Uterus (tissue), 4 donors: ENCODE data around the gene RGPD3. TPM values are rescaled to one million over a fixed set of nuclear protein-coding genes. Genes with fewer than 3 reads are reported as not detected.
"Not testable (repeated sequence)": the region's sequence is repeated elsewhere in the genome, so short reads cannot be mapped to it uniquely, and the experiment has no call there.

ENCODE experiments used
- DNase-seq, 2 donors: peaks; one replicate each; pipeline ENCODE4 v3.0.0-alpha.2; 2019 to 2020
- H3K27ac ChIP-seq, 2 donors: fragments of 200-600 bp; sonication (generic); 1 replicate in 1 of 2; 2 replicates in 1 of 2; pipeline ENCODE4 v1.5.1; 2016 to 2018
- H3K27me3 ChIP-seq, 2 donors: fragments of 200-600 bp; sonication (generic); one replicate each; pipeline ENCODE4 v1.5.1; 2018 to 2019; ENCODE audit warnings: control low read depth in 1 of 2
- H3K36me3 ChIP-seq, 2 donors: fragments of 200-600 bp; sonication (generic); one replicate each; pipeline ENCODE4 v1.5.1; 2019; ENCODE audit warnings: control low read depth in 1 of 2
- H3K4me1 ChIP-seq, 2 donors: fragments of 200-600 bp; sonication (generic); one replicate each; pipeline ENCODE4 v1.5.1; 2018 to 2019; ENCODE audit warnings: control low read depth in 1 of 2
- H3K4me3 ChIP-seq, 2 donors: fragments of 200-600 bp; sonication (generic); 1 replicate in 1 of 2; 2 replicates in 1 of 2; pipeline ENCODE4 v1.5.1; 2018 to 2019; ENCODE audit warnings: mild to moderate bottlenecking in 1 of 2
- H3K9me3 ChIP-seq, 2 donors: fragments of 200-600 bp; sonication (generic); one replicate each; pipeline ENCODE4 v1.5.1; 2019; ENCODE audit warnings: control low read depth in 1 of 2
- POLR2A ChIP-seq, 2 donors: fragments of 450-650 bp; IDR thresholded peaks; one replicate each; pipeline ENCODE4 v1.6.1; 2016; ENCODE audit warnings: antibody characterized with exemption in 2 of 2, mild to moderate bottlenecking in 1 of 2, moderate library complexity in 1 of 2
- intact Hi-C: fragments of 100-400 bp; cut with DNase I; formaldehyde crosslinking; loops from one replicate; pipeline ENCODE4 v1.15.1; 2023; ENCODE audit warnings: low total_unique reads
- total RNA-seq, 4 donors: library from RNA; depleted of rRNA in 3 of 4; stranded (reverse); fragments of >200 nt in 3 of 4; gene quantifications; one replicate each; pipeline versions ENCODE4 v1.1.0 to v1.2.4, GENCODE V29; 2014 to 2023
- TF ChIP-seq, protein P1 (sequence below), 4 experiments: fragments of 200-600 bp in 2 of 4; fragments of 450-650 bp in 2 of 4; sonication (generic) in 2 of 4; IDR thresholded peaks; one replicate each; pipeline ENCODE4 v1.5.1; 2016 to 2019; ENCODE audit warnings: antibody characterized with exemption in 4 of 4, mild to moderate bottlenecking in 2 of 4, moderate library complexity in 1 of 4
- donor health status: DM: yes; HTN: yes; CAD: no.

The RGPD3 gene
- total RNA-seq = 1 to 10 TPM in 1 of 4 donors, under 1 TPM in 1, not detected in 2; under 0.01 to 1.5 TPM

- H3K27ac ChIP-seq, H3K9me3 ChIP-seq, H3K27me3 ChIP-seq, DNase-seq, H3K4me3 ChIP-seq, H3K4me1 ChIP-seq, H3K36me3 ChIP-seq, intact Hi-C loops: not testable (repeated sequence)
Measured at GRCh38 chr2:106468107-106468506, at the start of gene RGPD3. RGPD3 (minus strand) TSS chr2:106468413; CDS start chr2:106468288, 125 bp downstream.

DNA sequence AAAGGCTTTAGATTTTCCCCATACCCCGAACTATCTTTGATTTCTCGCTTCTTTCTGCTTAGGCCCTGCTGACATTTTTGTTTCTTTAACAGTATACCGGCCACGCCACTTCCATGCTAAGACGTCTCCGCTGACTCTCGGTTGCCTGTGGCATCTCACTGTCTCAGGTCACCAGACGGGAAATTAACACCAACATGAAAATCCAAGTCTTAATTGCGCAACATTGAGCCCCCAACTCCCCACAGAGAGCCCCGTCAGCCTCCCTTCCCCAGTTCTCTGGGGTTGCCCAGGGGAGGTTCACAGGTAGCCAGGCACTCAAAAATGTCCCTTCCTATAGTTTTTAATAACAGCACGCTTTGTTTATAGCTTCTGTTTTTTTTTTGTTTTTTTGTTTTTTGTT lies 49.1 kb upstream of the RGPD3 start:
- H3K36me3 ChIP-seq = no peaks in the 10 kb centered on the region
- intact Hi-C loops = no loop called here
- no peak overlapping the region for H3K27ac ChIP-seq
- no peak for DNase-seq
- TF ChIP-seq, protein P1, sequence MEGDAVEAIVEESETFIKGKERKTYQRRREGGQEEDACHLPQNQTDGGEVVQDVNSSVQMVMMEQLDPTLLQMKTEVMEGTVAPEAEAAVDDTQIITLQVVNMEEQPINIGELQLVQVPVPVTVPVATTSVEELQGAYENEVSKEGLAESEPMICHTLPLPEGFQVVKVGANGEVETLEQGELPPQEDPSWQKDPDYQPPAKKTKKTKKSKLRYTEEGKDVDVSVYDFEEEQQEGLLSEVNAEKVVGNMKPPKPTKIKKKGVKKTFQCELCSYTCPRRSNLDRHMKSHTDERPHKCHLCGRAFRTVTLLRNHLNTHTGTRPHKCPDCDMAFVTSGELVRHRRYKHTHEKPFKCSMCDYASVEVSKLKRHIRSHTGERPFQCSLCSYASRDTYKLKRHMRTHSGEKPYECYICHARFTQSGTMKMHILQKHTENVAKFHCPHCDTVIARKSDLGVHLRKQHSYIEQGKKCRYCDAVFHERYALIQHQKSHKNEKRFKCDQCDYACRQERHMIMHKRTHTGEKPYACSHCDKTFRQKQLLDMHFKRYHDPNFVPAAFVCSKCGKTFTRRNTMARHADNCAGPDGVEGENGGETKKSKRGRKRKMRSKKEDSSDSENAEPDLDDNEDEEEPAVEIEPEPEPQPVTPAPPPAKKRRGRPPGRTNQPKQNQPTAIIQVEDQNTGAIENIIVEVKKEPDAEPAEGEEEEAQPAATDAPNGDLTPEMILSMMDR (IDR thresholded peaks at IDR 0.05) = no peak
- no peak for TF ChIP-seq POLR2A (IDR thresholded peaks at IDR 0.05)
- H3K9me3 ChIP-seq = no peaks in the 10 kb centered on the region
- H3K4me3 ChIP-seq = no peak overlapping the region
- H3K4me1 ChIP-seq = no peaks in the 10 kb centered on the region
- H3K27me3 ChIP-seq = no peaks in the 10 kb centered on the region

- no peak overlapping the region for H3K4me3 ChIP-seq
- TF ChIP-seq, protein P1 (IDR thresholded peaks at IDR 0.05) = no peak
- TF ChIP-seq POLR2A (IDR thresholded peaks at IDR 0.05) = no peak
Measured at GRCh38 chr2:106516864-106517263, 48.7 kb upstream of the RGPD3 start.

DNA sequence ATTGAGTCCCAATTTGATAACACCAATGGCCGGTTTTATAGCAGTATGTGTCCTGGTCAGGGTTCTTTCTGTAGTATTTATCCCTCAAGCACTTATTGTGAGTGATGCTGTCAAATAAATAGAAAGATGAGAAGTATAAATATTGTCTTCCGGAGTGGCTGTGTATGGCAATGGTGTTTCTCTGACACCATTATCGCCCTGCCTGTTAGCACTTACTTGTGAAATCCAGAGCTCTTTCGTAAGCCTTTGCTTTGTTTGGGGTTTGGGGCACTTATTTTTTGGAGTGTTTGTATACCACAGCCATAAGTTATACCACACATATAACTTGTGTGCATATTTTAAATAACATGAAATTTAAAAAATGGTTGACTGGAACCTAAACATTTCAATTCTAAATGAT lies 48.2 kb upstream of the RGPD3 start:
- intact Hi-C loops = no loop called here
- TF ChIP-seq, protein P1 (IDR thresholded peaks at IDR 0.05) = no peak
- no peak for TF ChIP-seq POLR2A (IDR thresholded peaks at IDR 0.05)
- H3K9me3 ChIP-seq = no peaks in the 10 kb centered on the region
- H3K4me3 ChIP-seq = no peak overlapping the region
- no peaks in the 10 kb centered on the region for H3K4me1 ChIP-seq
- no peak overlapping the region for H3K27ac ChIP-seq
- H3K36me3 ChIP-seq = no peaks in the 10 kb centered on the region
- DNase-seq = no peak
- H3K27me3 ChIP-seq = no peaks in the 10 kb centered on the region

More at GRCh38 chr2:106516864-106517263, 48.7 kb upstream of the RGPD3 start:
- H3K36me3 ChIP-seq = no peaks in the 10 kb centered on the region
- H3K27me3 ChIP-seq = no peaks in the 10 kb centered on the region
- intact Hi-C loops = no loop called here
- DNase-seq = no peak
- H3K9me3 ChIP-seq = no peaks in the 10 kb centered on the region
- no peak overlapping the region for H3K27ac ChIP-seq
- no peaks in the 10 kb centered on the region for H3K4me1 ChIP-seq

GRCh38 chr2:106514827-106515226 lies 46.6 kb upstream of the RGPD3 start:
- intact Hi-C loops, H3K27ac ChIP-seq, H3K9me3 ChIP-seq, H3K4me3 ChIP-seq, DNase-seq, H3K4me1 ChIP-seq, H3K36me3 ChIP-seq, H3K27me3 ChIP-seq: not testable (repeated sequence)

GRCh38 chr2:106513391-106513790 lies 45.2 kb upstream of the RGPD3 start:
- not testable (repeated sequence) for DNase-seq

GRCh38 chr2:106511934-106512333 lies 43.7 kb upstream of the RGPD3 start:
- H3K9me3 ChIP-seq, H3K4me1 ChIP-seq, DNase-seq, intact Hi-C loops, H3K4me3 ChIP-seq, H3K36me3 ChIP-seq, H3K27me3 ChIP-seq: not testable (repeated sequence)
- H3K27ac ChIP-seq = peak overlapping the region; percentile 33 to 47

More at GRCh38 chr2:106513391-106513790, 45.2 kb upstream of the RGPD3 start:
- H3K9me3 ChIP-seq, intact Hi-C loops, H3K4me3 ChIP-seq, H3K27me3 ChIP-seq, H3K27ac ChIP-seq, H3K36me3 ChIP-seq, H3K4me1 ChIP-seq: not testable (repeated sequence)

- H3K9me3 ChIP-seq, H3K36me3 ChIP-seq, intact Hi-C loops, H3K27me3 ChIP-seq, H3K4me1 ChIP-seq, H3K4me3 ChIP-seq: not testable (repeated sequence)
- peak; percentile 76 to 79 for DNase-seq
- peak overlapping the region; percentile 33 to 47 for H3K27ac ChIP-seq
Measured at GRCh38 chr2:106511476-106511901, 43.3 kb upstream of the RGPD3 start.

- H3K27me3 ChIP-seq, H3K36me3 ChIP-seq, H3K9me3 ChIP-seq, DNase-seq, intact Hi-C loops, H3K4me1 ChIP-seq, H3K4me3 ChIP-seq: not testable (repeated sequence)
- H3K27ac ChIP-seq = peak overlapping the region in 1 of 2 donors; percentile 10
Measured at GRCh38 chr2:106510791-106511190, 42.6 kb upstream of the RGPD3 start.

- H3K4me3 ChIP-seq, H3K4me1 ChIP-seq, intact Hi-C loops, H3K36me3 ChIP-seq, H3K9me3 ChIP-seq, DNase-seq, H3K27me3 ChIP-seq, H3K27ac ChIP-seq: not testable (repeated sequence)
Measured at GRCh38 chr2:106509374-106509770, 41.2 kb upstream of the RGPD3 start.
